B cell (primary cell): ENCODE data around the gene RNPEP. TPM values are rescaled to one million over a fixed set of nuclear protein-coding genes. Genes with fewer than 3 reads are reported as not detected.

Source experiments
- ATAC-seq: fragments of 200-7000 bp; cut with Tn5 transposase; one replicate; pipeline ENCODE4 v1.10.0; 2021; ENCODE audit warnings: low read depth, mild to moderate bottlenecking, moderate number of reproducible peaks, moderate library complexity
- CTCF ChIA-PET: fragments of 350-600 bp; sonication (Branson Sonifier 250); formaldehyde crosslinking; loops from one replicate; lab custom pipeline; 2021; ENCODE audit warnings: antibody characterized with exemption, inconsistent platforms; lab: Charles Lee
- POLR2A ChIA-PET: fragments of 350-600 bp; sonication (Branson Sonifier 250); formaldehyde crosslinking; loops from one replicate; lab custom pipeline; 2021; ENCODE audit warnings: antibody characterized with exemption; lab: Charles Lee
- DNase-seq: peaks from one replicate; pipeline ENCODE4 v3.0.0; 2013
- H2AFZ ChIP-seq: 2 replicates; pipeline ENCODE4 v1.6.1; 2012; ENCODE audit warnings: mild to moderate bottlenecking, low read depth, low read length; ENCODE audit not compliant: insufficient read depth, poor library complexity, severe bottlenecking
- H3K27ac ChIP-seq, 2 donors: 1 replicate in 1 of 2; 2 replicates in 1 of 2; pipeline ENCODE4 v1.5.1; 2012 to 2013; ENCODE audit warnings: low read length in 2 of 2, mild to moderate bottlenecking in 2 of 2, moderate library complexity in 1 of 2
- H3K27me3 ChIP-seq, 4 experiments: fragments of 200-600 bp in 1 of 4; sonication (generic) in 1 of 4; replicated peaks in 1 of 4; 1 replicate in 2 of 4; 2 replicates in 2 of 4; pipeline versions ENCODE4 v1.6.1 to v1.7.0; 2013 to 2016; ENCODE audit warnings: low read length in 3 of 4, mild to moderate bottlenecking in 2 of 4, mixed read lengths in 1 of 4, moderate library complexity in 1 of 4; ENCODE audit not compliant: insufficient read depth in 4 of 4, control insufficient read depth in 3 of 4; ENCODE audit errors: control extremely low read depth in 1 of 4
- H3K36me3 ChIP-seq, 2 experiments: replicated peaks in 1 of 2; 1 replicate in 1 of 2; 2 replicates in 1 of 2; pipeline versions ENCODE4 v1.6.1 to v1.7.1; 2013; ENCODE audit warnings: low read length in 1 of 2; ENCODE audit not compliant: insufficient read depth in 2 of 2, control insufficient read depth in 1 of 2; ENCODE audit errors: control extremely low read depth in 1 of 2, extremely low read depth in 1 of 2
- H3K4me1 ChIP-seq, 2 donors: fragments of 200-600 bp in 1 of 2; sonication (generic) in 1 of 2; 1 replicate in 1 of 2; 2 replicates in 1 of 2; pipeline versions ENCODE4 v1.5.1 to v1.6.1; 2013 to 2017; ENCODE audit warnings: low read length in 2 of 2; ENCODE audit not compliant: control insufficient read depth in 2 of 2, insufficient read depth in 2 of 2
- H3K4me2 ChIP-seq: replicated peaks from 2 replicates; pipeline ENCODE3; 2012; ENCODE audit warnings: mild to moderate bottlenecking, low read depth, low read length; ENCODE audit not compliant: poor library complexity, severe bottlenecking
- H3K4me3 ChIP-seq, 5 experiments: fragments of 200-600 bp in 1 of 5; sonication (generic) in 1 of 5; 1 replicate in 3 of 5; 2 replicates in 2 of 5; pipeline versions ENCODE4 v1.5.1 to v1.7.0; 2011 to 2016; ENCODE audit warnings: low read length in 4 of 5, mild to moderate bottlenecking in 4 of 5, low read depth in 2 of 5, control low read depth in 1 of 5, moderate library complexity in 1 of 5; ENCODE audit not compliant: insufficient read depth in 1 of 5; ENCODE audit errors: control extremely low read depth in 1 of 5, extremely low read depth in 1 of 5
- H3K79me2 ChIP-seq: fragments of 200-600 bp; sonication (generic); one replicate; pipeline ENCODE4 v1.6.0; 2016; ENCODE audit warnings: low read length; ENCODE audit not compliant: control insufficient read depth, insufficient read depth
- H3K9ac ChIP-seq: fragments of 200-600 bp; sonication (generic); 2 replicates; pipeline ENCODE4 v1.6.1; 2017; ENCODE audit warnings: mild to moderate bottlenecking, low read length, moderate library complexity
- H3K9me3 ChIP-seq, 3 donors: one replicate each; pipeline versions ENCODE4 v1.6.1 to v1.7.1; 2013; ENCODE audit warnings: low read length in 2 of 3; ENCODE audit not compliant: control insufficient read depth in 2 of 3, insufficient read depth in 1 of 3; ENCODE audit errors: control extremely low read depth in 1 of 3
- H4K20me1 ChIP-seq: 2 replicates; pipeline ENCODE4 v1.6.0; 2012; ENCODE audit warnings: mild to moderate bottlenecking, low read length; ENCODE audit not compliant: insufficient read depth, control insufficient read depth, poor library complexity, severe bottlenecking
- H3K27ac Mint-ChIP-seq: one replicate; pipeline ENCODE4 v1.8.0; 2021; ENCODE audit warnings: mixed read lengths
- H3K27me3 Mint-ChIP-seq: one replicate; pipeline ENCODE4 v1.8.0; 2021; ENCODE audit warnings: mixed read lengths
- H3K4me1 Mint-ChIP-seq: one replicate; pipeline ENCODE4 v1.8.0; 2021; ENCODE audit warnings: mixed read lengths
- H3K4me3 Mint-ChIP-seq: one replicate; pipeline ENCODE4 v1.8.0; 2021; ENCODE audit warnings: mixed read lengths
- H3K9me3 Mint-ChIP-seq: one replicate; pipeline ENCODE4 v1.8.0; 2022; ENCODE audit warnings: mixed read lengths; ENCODE audit not compliant: insufficient read depth
- EZH2 ChIP-seq: IDR thresholded peaks from 2 replicates; pipeline ENCODE4 v1.6.1; 2012; ENCODE audit warnings: borderline replicate concordance, low read depth, mild to moderate bottlenecking, moderate library complexity, low read length; ENCODE audit not compliant: insufficient read depth, poor library complexity, severe bottlenecking
- WGBS: methylation state at CpG from one replicate; pipeline ENCODE4 v1.1.5; 2013; ENCODE audit warnings: missing lambda C conversion rate; ENCODE audit not compliant: insufficient coverage; 5-methylcytosine and 5-hydroxymethylcytosine counted together
- intact Hi-C: fragments of 100-400 bp; cut with micrococcal nuclease; formaldehyde crosslinking; loops from one replicate; pipeline ENCODE4 v1.10.0; 2022
- polyA plus RNA-seq: library from polyadenylated mRNA; depleted of rRNA; stranded (reverse); fragments of >200 nt; gene quantifications from 2 replicates; pipeline ENCODE4 v1.2.3, GENCODE V29; 2012
- total RNA-seq, 2 donors: library from RNA; stranded (reverse); fragments of 120-200 nt in 1 of 2; gene quantifications; 1 replicate in 1 of 2; 2 replicates in 1 of 2; pipeline versions ENCODE4 v1.2.3 to v1.2.4, GENCODE V29; 2013 to 2022
- TF ChIP-seq, protein P1 (sequence below): fragments of 200-600 bp; IDR thresholded peaks from one replicate; pipeline ENCODE4 v1.8.0; 2022; ENCODE audit warnings: antibody characterized with exemption, mild to moderate bottlenecking

The RNPEP gene
- total and polyA plus RNA-seq, 2 donors (not counting 1 experiment from before 2014, with no cell fraction given): 28.9 to 42.9 TPM

DNA sequence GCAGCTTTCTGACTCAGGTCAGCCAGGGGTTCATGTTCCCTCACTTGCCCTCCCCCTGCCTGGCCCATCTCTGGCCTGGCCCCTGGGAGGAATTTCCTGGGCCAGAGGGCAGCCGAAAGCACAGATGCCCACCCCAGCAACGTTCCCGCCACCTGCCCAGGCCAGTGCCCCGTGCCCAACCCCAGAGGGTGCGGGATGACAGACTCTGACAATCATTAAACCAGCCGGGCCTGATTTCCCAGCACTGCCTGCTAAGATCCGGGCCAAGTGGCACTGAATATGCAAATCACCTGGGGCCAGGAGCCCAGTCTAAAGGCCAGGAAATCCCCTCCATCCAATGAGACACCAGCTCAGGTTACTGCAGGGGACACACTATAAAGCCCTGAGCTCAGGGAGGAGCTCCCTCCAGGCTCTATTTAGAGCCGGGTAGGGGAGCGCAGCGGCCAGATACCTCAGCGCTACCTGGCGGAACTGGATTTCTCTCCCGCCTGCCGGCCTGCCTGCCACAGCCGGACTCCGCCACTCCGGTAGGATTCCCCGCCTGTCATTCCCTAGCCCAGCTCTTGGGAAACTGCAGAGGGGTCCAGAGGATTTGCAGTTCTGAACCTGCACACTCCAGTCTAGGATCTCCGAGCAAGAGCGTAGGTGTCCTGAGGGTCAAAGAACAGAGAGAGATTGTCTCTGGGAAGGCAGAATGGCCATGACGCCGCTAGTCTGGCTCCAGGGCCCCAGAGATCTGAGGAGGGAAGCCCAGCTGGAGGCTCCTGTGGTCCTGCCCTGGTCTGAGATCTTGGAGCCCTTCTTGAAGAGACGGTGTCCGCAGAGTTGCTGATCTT, 27.9 kb downstream of the RNPEP start, which contains the start of gene ELF3:
TSS of gene ELF3 (plus strand) at position 408 of the 836 bp plus-strand sequence. CDS start 550 bp downstream, outside the sequence.
- ChIA-PET CTCF (interaction anchor here (0.9 kb wide), 1 partner anchor 125 kb away, joined by 3 read pairs; no protein-coding TSS in a partner anchor), POLR2A (no interaction called here)
- H3K79me2 ChIP-seq: no peaks in the 10 kb centered on the region
- Mint-ChIP-seq H3K27ac (no peak within 1 kb of the TSS), H3K9me3 (no peaks in the 10 kb centered on the region), H3K27me3 (no peaks in the 10 kb centered on the region), H3K4me1 (peaks cover 2% of the 10 kb centered on the region), H3K4me3 (no peak within 1 kb of the TSS)
- H3K36me3 ChIP-seq: peaks cover 0 to 7% of the 10 kb centered on the region in 2 experiments
- 88% methylated on average over 22 of the region's 24 CpGs for WGBS
- no peaks in the 10 kb centered on the region for H4K20me1 ChIP-seq
- peaks cover 0 to 7% of the 10 kb centered on the region in 2 donors for H3K4me1 ChIP-seq
- H3K27ac ChIP-seq: no peak within 1 kb of the TSS
- no peak for DNase-seq
- no peak within 1 kb of the TSS for H3K4me3 ChIP-seq
- TF ChIP-seq EZH2: no peak
- TF ChIP-seq, protein P1, sequence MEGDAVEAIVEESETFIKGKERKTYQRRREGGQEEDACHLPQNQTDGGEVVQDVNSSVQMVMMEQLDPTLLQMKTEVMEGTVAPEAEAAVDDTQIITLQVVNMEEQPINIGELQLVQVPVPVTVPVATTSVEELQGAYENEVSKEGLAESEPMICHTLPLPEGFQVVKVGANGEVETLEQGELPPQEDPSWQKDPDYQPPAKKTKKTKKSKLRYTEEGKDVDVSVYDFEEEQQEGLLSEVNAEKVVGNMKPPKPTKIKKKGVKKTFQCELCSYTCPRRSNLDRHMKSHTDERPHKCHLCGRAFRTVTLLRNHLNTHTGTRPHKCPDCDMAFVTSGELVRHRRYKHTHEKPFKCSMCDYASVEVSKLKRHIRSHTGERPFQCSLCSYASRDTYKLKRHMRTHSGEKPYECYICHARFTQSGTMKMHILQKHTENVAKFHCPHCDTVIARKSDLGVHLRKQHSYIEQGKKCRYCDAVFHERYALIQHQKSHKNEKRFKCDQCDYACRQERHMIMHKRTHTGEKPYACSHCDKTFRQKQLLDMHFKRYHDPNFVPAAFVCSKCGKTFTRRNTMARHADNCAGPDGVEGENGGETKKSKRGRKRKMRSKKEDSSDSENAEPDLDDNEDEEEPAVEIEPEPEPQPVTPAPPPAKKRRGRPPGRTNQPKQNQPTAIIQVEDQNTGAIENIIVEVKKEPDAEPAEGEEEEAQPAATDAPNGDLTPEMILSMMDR: no peak
- H2AFZ ChIP-seq: no peak within 1 kb of the TSS
- no peak for ATAC-seq
- no peak within 1 kb of the TSS for H3K9ac ChIP-seq
- no peak within 1 kb of the TSS for H3K4me2 ChIP-seq
- H3K9me3 ChIP-seq: no peaks in the 10 kb centered on the region
- intact Hi-C loops: loop anchor here (5.0 kb wide), 1 partner anchor 707 kb away; no protein-coding TSS in a partner anchor
- no peaks in the 10 kb centered on the region for H3K27me3 ChIP-seq

DNA sequence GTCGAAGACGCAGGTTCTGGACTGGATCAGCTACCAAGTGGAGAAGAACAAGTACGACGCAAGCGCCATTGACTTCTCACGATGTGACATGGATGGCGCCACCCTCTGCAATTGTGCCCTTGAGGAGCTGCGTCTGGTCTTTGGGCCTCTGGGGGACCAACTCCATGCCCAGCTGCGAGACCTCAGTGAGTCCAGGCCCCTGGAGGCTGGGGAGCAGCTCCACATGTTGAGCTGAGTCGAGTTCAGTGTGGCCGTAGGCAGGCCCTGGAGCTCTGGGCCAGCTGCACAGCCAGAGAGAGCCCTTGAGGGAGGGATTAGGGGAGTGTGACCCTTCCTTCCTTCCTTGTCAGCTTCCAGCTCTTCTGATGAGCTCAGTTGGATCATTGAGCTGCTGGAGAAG, 29.5 kb downstream of the RNPEP start:
- H3K9ac ChIP-seq: no peak overlapping the region
- no peak for DNase-seq
- no peak overlapping the region for H3K27ac Mint-ChIP-seq

More for the DNA sequence above, 29.5 kb downstream of the RNPEP start:
- intact Hi-C loops: loop anchor here (5.0 kb wide), 1 partner anchor 705 kb away; no protein-coding TSS in a partner anchor
- H3K36me3 ChIP-seq: no peaks in the 10 kb centered on the region
- no peak overlapping the region for H3K27ac ChIP-seq
- H3K9me3 ChIP-seq: no peaks in the 10 kb centered on the region
- Mint-ChIP-seq H3K4me1 (peaks cover 2% of the 10 kb centered on the region), H3K27me3 (peaks cover 1% of the 10 kb centered on the region), H3K4me3 (no peak overlapping the region), H3K9me3 (no peaks in the 10 kb centered on the region)
- no peak overlapping the region for H3K4me3 ChIP-seq
- POLR2A ChIA-PET: no interaction called here
- no peaks in the 10 kb centered on the region for H4K20me1 ChIP-seq
- H2AFZ ChIP-seq: no peak overlapping the region
- no peak for ATAC-seq
- CTCF ChIA-PET: interaction anchor here (1.2 to 1.3 kb wide), 2 partner anchors 12 to 123 kb away, joined by 4 to 9 read pairs; no protein-coding TSS in a partner anchor
- H3K79me2 ChIP-seq: no peaks in the 10 kb centered on the region
- no peaks in the 10 kb centered on the region for H3K27me3 ChIP-seq
- no peak for TF ChIP-seq EZH2
- TF ChIP-seq, protein P1: no peak
- 97% methylated on average over 11 of the region's 11 CpGs for WGBS
- H3K4me1 ChIP-seq: peaks cover 0 to 7% of the 10 kb centered on the region in 2 donors
- H3K4me2 ChIP-seq: no peak overlapping the region
